Liver (tissue), 9 donors: ENCODE measurements around the gene DHX9. TPM values are rescaled to one million over a fixed set of nuclear protein-coding genes. Genes with fewer than 3 reads are reported as not detected.

Experiments used
- DNase-seq: peaks from one replicate; pipeline ENCODE4 v3.0.0-alpha.2; 2017; ENCODE audit warnings: low spot score
- H3K27ac ChIP-seq, 2 donors: one replicate each; pipeline ENCODE4 v1.7.0; 2013; ENCODE audit warnings: inconsistent platforms in 2 of 2, low read length in 2 of 2, control low read depth in 1 of 2, low read depth in 1 of 2, mild to moderate bottlenecking in 1 of 2
- H3K27me3 ChIP-seq, 4 donors: one replicate each; pipeline versions ENCODE4 v1.6.1 to v1.7.0; 2013; ENCODE audit warnings: low read length in 3 of 4, inconsistent platforms in 1 of 4, mild to moderate bottlenecking in 1 of 4, moderate library complexity in 1 of 4; ENCODE audit not compliant: control insufficient read depth in 4 of 4, insufficient read depth in 4 of 4
- H3K36me3 ChIP-seq, 4 donors: one replicate each; pipeline versions ENCODE4 v1.6.1 to v1.7.0; 2013; ENCODE audit warnings: low read length in 3 of 4, mild to moderate bottlenecking in 3 of 4, low read depth in 1 of 4, moderate library complexity in 1 of 4; ENCODE audit not compliant: control insufficient read depth in 4 of 4, insufficient read depth in 3 of 4
- H3K4me1 ChIP-seq, 4 donors: one replicate each; pipeline versions ENCODE4 v1.6.1 to v1.7.0; 2013; ENCODE audit warnings: low read length in 3 of 4, mild to moderate bottlenecking in 3 of 4, moderate library complexity in 1 of 4; ENCODE audit not compliant: control insufficient read depth in 4 of 4, insufficient read depth in 4 of 4
- H3K4me3 ChIP-seq, 3 donors: one replicate each; pipeline versions ENCODE4 v1.6.1 to v1.7.0; 2013; ENCODE audit warnings: low read length in 3 of 3, control low read depth in 1 of 3, low read depth in 1 of 3, mild to moderate bottlenecking in 1 of 3
- H3K9ac ChIP-seq, 2 donors: one replicate each; pipeline ENCODE4 v1.7.0; 2013; ENCODE audit warnings: low read length in 2 of 2, mild to moderate bottlenecking in 2 of 2, moderate library complexity in 2 of 2, control low read depth in 1 of 2, low read depth in 1 of 2
- H3K9me3 ChIP-seq, 4 donors: one replicate each; pipeline versions ENCODE4 v1.6.1 to v1.7.0; 2013; ENCODE audit warnings: low read length in 3 of 4; ENCODE audit not compliant: control insufficient read depth in 4 of 4
- ATF3 ChIP-seq: IDR thresholded peaks from 2 replicates; pipeline ENCODE4 v1.6.1; 2016; ENCODE audit warnings: antibody characterized with exemption
- EGR1 ChIP-seq, 2 donors: IDR thresholded peaks; 2 replicates each; pipeline ENCODE4 v1.6.1; 2016 to 2018; ENCODE audit warnings: antibody characterized with exemption in 2 of 2, low read depth in 2 of 2
- FOXA2 ChIP-seq: IDR thresholded peaks from 2 replicates; pipeline ENCODE4 v1.6.1; 2016; ENCODE audit warnings: antibody characterized with exemption
- GABPA ChIP-seq, 2 donors: IDR thresholded peaks in 1 of 2; conservative IDR thresholded peaks in 1 of 2; 2 replicates each; pipeline ENCODE4 v1.6.1; 2016; ENCODE audit warnings: antibody characterized with exemption in 2 of 2, mild to moderate bottlenecking in 1 of 2, moderate library complexity in 1 of 2
- HNF4A ChIP-seq, 2 donors: conservative IDR thresholded peaks; 2 replicates each; pipeline ENCODE4 v1.6.1; 2016; ENCODE audit warnings: antibody characterized with exemption in 2 of 2, mild to moderate bottlenecking in 2 of 2
- HNF4G ChIP-seq: IDR thresholded peaks from 2 replicates; pipeline ENCODE4 v1.6.1; 2016; ENCODE audit warnings: antibody characterized with exemption
- JUND ChIP-seq, 2 donors: IDR thresholded peaks; 2 replicates each; pipeline ENCODE4 v1.6.1; 2016; ENCODE audit warnings: antibody characterized with exemption in 2 of 2
- NR2F2 ChIP-seq: IDR thresholded peaks from 2 replicates; pipeline ENCODE4 v1.6.1; 2016; ENCODE audit warnings: antibody characterized with exemption
- RAD21 ChIP-seq, 2 donors: IDR thresholded peaks; 2 replicates each; pipeline ENCODE4 v1.6.1; 2016; ENCODE audit warnings: antibody characterized with exemption in 2 of 2, mild to moderate bottlenecking in 2 of 2
- REST ChIP-seq: IDR thresholded peaks from 2 replicates; pipeline ENCODE4 v1.6.1; 2016; ENCODE audit warnings: antibody characterized with exemption, mild to moderate bottlenecking
- SP1 ChIP-seq: IDR thresholded peaks from 2 replicates; pipeline ENCODE4 v1.6.1; 2018; ENCODE audit warnings: antibody characterized with exemption, mild to moderate bottlenecking
- YY1 ChIP-seq: IDR thresholded peaks from 2 replicates; pipeline ENCODE4 v1.6.1; 2016; ENCODE audit warnings: antibody characterized with exemption, mild to moderate bottlenecking
- WGBS: extraction: QIAGEN DNeasy Blood & Tissue Kit; methylation state at CpG from one replicate; pipeline ENCODE4 v1.1.7; 2013; 5-methylcytosine and 5-hydroxymethylcytosine counted together
- polyA plus RNA-seq, 2 donors: library from polyadenylated mRNA; stranded (reverse) in 1 of 2; unstranded in 1 of 2; fragments of 200-250 nt in 1 of 2; fragments of >200 nt in 1 of 2; fragmentation: Nextera tagmentation in 1 of 2; extraction: Ambion mirVana in 1 of 2; gene quantifications; one replicate each; pipeline versions ENCODE4 v1.2.1 to v1.2.3, GENCODE V29; 2013 to 2015
- total RNA-seq, 2 donors: library from RNA; depleted of rRNA; stranded (reverse); fragments of >200 nt; gene quantifications; one replicate each; pipeline ENCODE4 v1.2.3, GENCODE V29; 2014
- TF ChIP-seq, protein P1 (sequence below): IDR thresholded peaks from 2 replicates; pipeline ENCODE4 v1.6.1; 2016; ENCODE audit warnings: antibody characterized with exemption
- TF ChIP-seq, protein P2 (sequence below): fragments of 150-350 bp; IDR thresholded peaks from 2 replicates; pipeline ENCODE4 v1.5.1; 2017; ENCODE audit warnings: improper control_type of control experiment, low read depth, low read length; ENCODE audit not compliant: missing input control
- donor health status: healthy.
- donor health status: healthy.
- donor health status: healthy.
- donor health status: healthy.
- donor health status: healthy.

DHX9 gene
- total and polyA plus RNA-seq, 4 donors = 23.1 to 108 (median 47.3) TPM

- no peak overlapping the region for H3K4me3 ChIP-seq
- 94% methylated on average over 2 of the region's 2 CpGs for WGBS
- H3K9me3 ChIP-seq = no peaks in the 10 kb centered on the region
- H3K27ac ChIP-seq = no peak overlapping the region
- H3K9ac ChIP-seq = no peak overlapping the region
- no peaks in the 10 kb centered on the region for H3K27me3 ChIP-seq
- TF ChIP-seq, protein P1, sequence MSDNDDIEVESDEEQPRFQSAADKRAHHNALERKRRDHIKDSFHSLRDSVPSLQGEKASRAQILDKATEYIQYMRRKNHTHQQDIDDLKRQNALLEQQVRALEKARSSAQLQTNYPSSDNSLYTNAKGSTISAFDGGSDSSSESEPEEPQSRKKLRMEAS = no peak
- TF ChIP-seq FOXA2 (no peak), HNF4A (conservative IDR thresholded peaks at IDR 0.05) (no peak), YY1 (no peak), RAD21 (IDR thresholded peaks at IDR 0.05) (no peak)
- no peak for DNase-seq
- peaks cover 5 to 94% (median 83%) of the 10 kb centered on the region in 4 donors for H3K36me3 ChIP-seq
- no peaks in the 10 kb centered on the region for H3K4me1 ChIP-seq
Observed at GRCh38 chr1:182861994-182862393, 22.8 kb downstream of the DHX9 start.

DNA sequence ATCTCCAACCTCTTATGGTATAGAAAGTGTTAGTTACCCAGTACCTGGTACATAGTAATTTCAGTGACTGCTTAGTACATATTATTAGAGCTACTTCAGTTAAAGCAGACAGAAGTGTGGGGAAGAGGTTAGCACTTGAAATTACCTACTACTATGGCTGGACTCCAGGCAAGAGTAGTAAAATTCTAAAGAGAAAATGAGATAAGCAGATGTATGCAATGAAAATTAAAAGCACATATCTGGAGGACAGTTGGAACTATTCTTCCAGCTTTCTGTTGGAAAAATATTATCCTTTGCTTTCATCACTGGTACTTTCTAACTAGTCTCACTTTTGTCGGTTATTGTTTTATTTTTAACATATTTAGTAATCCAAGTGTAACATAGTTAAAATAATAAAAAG lies 23.7 kb downstream of the DHX9 start:
- TF ChIP-seq ATF3 (no peak), JUND (IDR thresholded peaks at IDR 0.05) (no peak), EGR1 (IDR thresholded peaks at IDR 0.05; ENCODE audit: low read depth in 2 of 2) (no peak), NR2F2 (no peak), HNF4G (no peak), SP1 (no peak)
- TF ChIP-seq, protein P2, sequence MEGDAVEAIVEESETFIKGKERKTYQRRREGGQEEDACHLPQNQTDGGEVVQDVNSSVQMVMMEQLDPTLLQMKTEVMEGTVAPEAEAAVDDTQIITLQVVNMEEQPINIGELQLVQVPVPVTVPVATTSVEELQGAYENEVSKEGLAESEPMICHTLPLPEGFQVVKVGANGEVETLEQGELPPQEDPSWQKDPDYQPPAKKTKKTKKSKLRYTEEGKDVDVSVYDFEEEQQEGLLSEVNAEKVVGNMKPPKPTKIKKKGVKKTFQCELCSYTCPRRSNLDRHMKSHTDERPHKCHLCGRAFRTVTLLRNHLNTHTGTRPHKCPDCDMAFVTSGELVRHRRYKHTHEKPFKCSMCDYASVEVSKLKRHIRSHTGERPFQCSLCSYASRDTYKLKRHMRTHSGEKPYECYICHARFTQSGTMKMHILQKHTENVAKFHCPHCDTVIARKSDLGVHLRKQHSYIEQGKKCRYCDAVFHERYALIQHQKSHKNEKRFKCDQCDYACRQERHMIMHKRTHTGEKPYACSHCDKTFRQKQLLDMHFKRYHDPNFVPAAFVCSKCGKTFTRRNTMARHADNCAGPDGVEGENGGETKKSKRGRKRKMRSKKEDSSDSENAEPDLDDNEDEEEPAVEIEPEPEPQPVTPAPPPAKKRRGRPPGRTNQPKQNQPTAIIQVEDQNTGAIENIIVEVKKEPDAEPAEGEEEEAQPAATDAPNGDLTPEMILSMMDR = no peak
- WGBS = 100% methylated on average over 1 of the region's 1 CpG
- Histone ChIP-seq H3K27me3 (no peaks in the 10 kb centered on the region), H3K27ac (no peak overlapping the region), H3K36me3 (peaks cover 5 to 94% (median 81%) of the 10 kb centered on the region in 4 donors), H3K9me3 (no peaks in the 10 kb centered on the region), H3K4me1 (no peaks in the 10 kb centered on the region), H3K9ac (no peak overlapping the region), H3K4me3 (no peak overlapping the region)
- DNase-seq = no peak

- WGBS = 97% methylated on average over 5 of the region's 5 CpGs
- Histone ChIP-seq H3K9ac (no peak overlapping the region), H3K27ac (no peak overlapping the region), H3K27me3 (no peaks in the 10 kb centered on the region), H3K9me3 (no peaks in the 10 kb centered on the region), H3K4me1 (no peaks in the 10 kb centered on the region), H3K4me3 (no peak overlapping the region), H3K36me3 (peaks cover 8 to 92% (median 78%) of the 10 kb centered on the region in 4 donors)
- DNase-seq = no peak
- TF ChIP-seq REST = no peak
- no peak for TF ChIP-seq GABPA (IDR thresholded peaks at IDR 0.05 in 1 of 2, conservative IDR thresholded peaks at IDR 0.05 in 1 of 2)
- TF ChIP-seq YY1 = no peak
- TF ChIP-seq JUND (IDR thresholded peaks at IDR 0.05) = no peak
- TF ChIP-seq SP1 = no peak
- TF ChIP-seq HNF4A (conservative IDR thresholded peaks at IDR 0.05) = no peak
- no peak for TF ChIP-seq EGR1 (IDR thresholded peaks at IDR 0.05; ENCODE audit: low read depth in 2 of 2)
- no peak for TF ChIP-seq HNF4G
- no peak for TF ChIP-seq ATF3
Observed at GRCh38 chr1:182863940-182864339, 24.8 kb downstream of the DHX9 start.
